Measurements from ENCODE around the gene SLMAP. TPM values are rescaled to one million over a fixed set of nuclear protein-coding genes. Genes with fewer than 3 reads are reported as not detected.

SLMAP gene
- polyA plus RNA-seq, 1 donor from 2014 or later: 17.6 TPM

- H3K4me3 Mint-ChIP-seq: no peak overlapping the region
- H3K27me3 Mint-ChIP-seq: no peaks in the 10 kb centered on the region
- H3K36me3 Mint-ChIP-seq: peaks cover 3% of the 10 kb centered on the region
- H3K4me1 Mint-ChIP-seq: peaks cover 13 to 36% (median 18%) of the 10 kb centered on the region in 3 donors
- peak overlapping the region in 1 of 3 donors; percentile 60 for H3K27ac Mint-ChIP-seq
- H3K9me3 Mint-ChIP-seq: no peaks in the 10 kb centered on the region
These were observed 64.4 kb downstream of the SLMAP start for GRCh38 chr3:57820479-57820878.

- no peaks in the 10 kb centered on the region for H3K27me3 Mint-ChIP-seq
- H3K4me3 Mint-ChIP-seq: no peak overlapping the region
- no peak overlapping the region for H3K27ac Mint-ChIP-seq
- H3K36me3 Mint-ChIP-seq: peaks cover 3% of the 10 kb centered on the region
- no peaks in the 10 kb centered on the region for H3K9me3 Mint-ChIP-seq
- peaks cover 11 to 38% (median 20%) of the 10 kb centered on the region in 3 donors for H3K4me1 Mint-ChIP-seq
These were observed 65.7 kb downstream of the SLMAP start for GRCh38 chr3:57821765-57822164.

- no peaks in the 10 kb centered on the region for H3K9me3 Mint-ChIP-seq
- no peak overlapping the region for H3K4me3 Mint-ChIP-seq
- no peaks in the 10 kb centered on the region for H3K27me3 Mint-ChIP-seq
- H3K4me1 Mint-ChIP-seq: peaks cover 9 to 38% (median 21%) of the 10 kb centered on the region in 3 donors
- peaks cover 3% of the 10 kb centered on the region for H3K36me3 Mint-ChIP-seq
- H3K27ac Mint-ChIP-seq: no peak overlapping the region
These were observed 66.6 kb downstream of the SLMAP start for GRCh38 chr3:57822686-57823085.

- Mint-ChIP-seq H3K27ac (no peak overlapping the region), H3K9me3 (no peaks in the 10 kb centered on the region), H3K4me3 (no peak overlapping the region), H3K36me3 (peaks cover 6% of the 10 kb centered on the region), H3K27me3 (no peaks in the 10 kb centered on the region), H3K4me1 (peaks cover 7 to 34% (median 19%) of the 10 kb centered on the region in 3 donors)
These were observed 69.0 kb downstream of the SLMAP start for GRCh38 chr3:57825116-57825515.

GRCh38 chr3:57826245-57826951, 70.3 kb downstream of the SLMAP start:
- Mint-ChIP-seq H3K4me3 (peak overlapping the region in 1 of 4 donors; percentile 59), H3K27ac (peak overlapping the region in 1 of 3 donors; percentile 77), H3K9me3 (no peaks in the 10 kb centered on the region), H3K4me1 (peaks cover 7 to 29% (median 15%) of the 10 kb centered on the region in 3 donors), H3K27me3 (no peaks in the 10 kb centered on the region), H3K36me3 (peaks cover 3% of the 10 kb centered on the region)

- peaks cover 3% of the 10 kb centered on the region for H3K36me3 Mint-ChIP-seq
- H3K4me1 Mint-ChIP-seq: peaks cover 7 to 25% (median 13%) of the 10 kb centered on the region in 3 donors
- H3K27me3 Mint-ChIP-seq: no peaks in the 10 kb centered on the region
- no peak overlapping the region for H3K4me3 Mint-ChIP-seq
- H3K9me3 Mint-ChIP-seq: no peaks in the 10 kb centered on the region
- H3K27ac Mint-ChIP-seq: no peak overlapping the region
These were observed 71.0 kb downstream of the SLMAP start for GRCh38 chr3:57826952-57827723.

GRCh38 chr3:57827757-57828156, 71.6 kb downstream of the SLMAP start:
- Mint-ChIP-seq H3K4me3 (no peak overlapping the region), H3K36me3 (peaks cover 3% of the 10 kb centered on the region), H3K4me1 (peaks cover 7 to 22% (median 13%) of the 10 kb centered on the region in 3 donors), H3K9me3 (no peaks in the 10 kb centered on the region), H3K27me3 (no peaks in the 10 kb centered on the region), H3K27ac (no peak overlapping the region)

GRCh38 chr3:57832486-57832885, 76.4 kb downstream of the SLMAP start:
- peaks cover 0 to 4% (median 0%) of the 10 kb centered on the region in 3 donors for H3K4me1 Mint-ChIP-seq
- peaks cover 8% of the 10 kb centered on the region for H3K36me3 Mint-ChIP-seq
- no peak overlapping the region for H3K27ac Mint-ChIP-seq
- H3K9me3 Mint-ChIP-seq: no peaks in the 10 kb centered on the region
- H3K27me3 Mint-ChIP-seq: no peaks in the 10 kb centered on the region
- no peak overlapping the region for H3K4me3 Mint-ChIP-seq

GRCh38 chr3:57832900-57833313, 76.8 kb downstream of the SLMAP start:
- peak overlapping the region in 1 of 4 donors; percentile 13 for H3K4me3 Mint-ChIP-seq
- no peak overlapping the region for H3K27ac Mint-ChIP-seq
- no peaks in the 10 kb centered on the region for H3K9me3 Mint-ChIP-seq
- peaks cover 0 to 4% (median 0%) of the 10 kb centered on the region in 3 donors for H3K4me1 Mint-ChIP-seq
- peaks cover 8% of the 10 kb centered on the region for H3K36me3 Mint-ChIP-seq
- no peaks in the 10 kb centered on the region for H3K27me3 Mint-ChIP-seq

- H3K27me3 Mint-ChIP-seq: no peaks in the 10 kb centered on the region
- H3K4me3 Mint-ChIP-seq: no peak overlapping the region
- H3K9me3 Mint-ChIP-seq: no peaks in the 10 kb centered on the region
- H3K4me1 Mint-ChIP-seq: peaks cover 0 to 8% (median 4%) of the 10 kb centered on the region in 3 donors
- peaks cover 10% of the 10 kb centered on the region for H3K36me3 Mint-ChIP-seq
- H3K27ac Mint-ChIP-seq: no peak overlapping the region
These were observed 77.7 kb downstream of the SLMAP start for GRCh38 chr3:57833763-57834162.

- Mint-ChIP-seq H3K36me3 (peaks cover 10% of the 10 kb centered on the region), H3K4me3 (no peak overlapping the region), H3K27ac (no peak overlapping the region), H3K4me1 (peaks cover 6 to 14% (median 7%) of the 10 kb centered on the region in 3 donors), H3K27me3 (no peaks in the 10 kb centered on the region), H3K9me3 (no peaks in the 10 kb centered on the region)
These were observed 81.6 kb downstream of the SLMAP start for GRCh38 chr3:57837686-57838085.

- Mint-ChIP-seq H3K27me3 (no peaks in the 10 kb centered on the region), H3K27ac (no peak overlapping the region), H3K4me1 (peaks cover 6 to 14% (median 7%) of the 10 kb centered on the region in 3 donors), H3K4me3 (no peak overlapping the region), H3K9me3 (no peaks in the 10 kb centered on the region), H3K36me3 (peaks cover 10% of the 10 kb centered on the region)
These were observed 82.5 kb downstream of the SLMAP start for GRCh38 chr3:57838627-57839026.

GRCh38 chr3:57840473-57840872, 84.4 kb downstream of the SLMAP start:
- H3K4me1 Mint-ChIP-seq: peaks cover 6 to 14% (median 7%) of the 10 kb centered on the region in 3 donors

GRCh38 chr3:57841818-57842217, 85.7 kb downstream of the SLMAP start:
- H3K4me3 Mint-ChIP-seq: no peak overlapping the region
- H3K27me3 Mint-ChIP-seq: no peaks in the 10 kb centered on the region
- H3K9me3 Mint-ChIP-seq: no peaks in the 10 kb centered on the region
- H3K4me1 Mint-ChIP-seq: peaks cover 6 to 14% (median 7%) of the 10 kb centered on the region in 3 donors
- H3K27ac Mint-ChIP-seq: no peak overlapping the region
- H3K36me3 Mint-ChIP-seq: peaks cover 6% of the 10 kb centered on the region

More at GRCh38 chr3:57840473-57840872, 84.4 kb downstream of the SLMAP start:
- no peaks in the 10 kb centered on the region for H3K9me3 Mint-ChIP-seq
- peak overlapping the region in 2 of 3 donors; percentile 63 to 69 for H3K27ac Mint-ChIP-seq
- no peak overlapping the region for H3K4me3 Mint-ChIP-seq
- H3K27me3 Mint-ChIP-seq: no peaks in the 10 kb centered on the region
- H3K36me3 Mint-ChIP-seq: peaks cover 6% of the 10 kb centered on the region

- Mint-ChIP-seq H3K27me3 (no peaks in the 10 kb centered on the region), H3K27ac (no peak overlapping the region), H3K9me3 (no peaks in the 10 kb centered on the region), H3K36me3 (peaks cover 11% of the 10 kb centered on the region), H3K4me1 (no peaks in the 10 kb centered on the region), H3K4me3 (no peak overlapping the region)
These were observed 92.1 kb downstream of the SLMAP start for GRCh38 chr3:57848177-57848738.
